ENCODE results near the gene TIAM2. TPM values are rescaled to one million over a fixed set of nuclear protein-coding genes. Genes with fewer than 3 reads are reported as not detected.

The TIAM2 gene
- total RNA-seq, 1 experiment from 2014 or later = 3.8 TPM

GRCh38 chr6:155126727-155127439, 131.8 kb downstream of the TIAM2 start:
- no peaks in the 10 kb centered on the region for H3K27me3 Mint-ChIP-seq (ENCODE audit: insufficient read depth, unreplicated experiment)
- no peaks in the 10 kb centered on the region for H3K36me3 Mint-ChIP-seq (ENCODE audit: insufficient read depth, unreplicated experiment)
- CTCF ChIA-PET = interaction anchor here (0.5 kb wide), 1 partner anchor 173 kb away, joined by 5 read pairs; no protein-coding TSS in a partner anchor
- H3K27ac Mint-ChIP-seq (ENCODE audit: unreplicated experiment) = no peak overlapping the region
- no peaks in the 10 kb centered on the region for H3K27me3 ChIP-seq (replicated peaks; ENCODE audit: control insufficient read depth, insufficient read depth, low read length)
- no TSS peak for BruUV-seq (replicated peaks)
- TF ChIP-seq CTCF (IDR thresholded peaks at IDR 0.05; ENCODE audit: insufficient read depth in 1 of 2, low read depth in 1 of 2, low read length in 1 of 2, severe bottlenecking in 1 of 2, unreplicated experiment in 1 of 2) = no peak
- intact Hi-C loops (cut with micrococcal nuclease; ENCODE audit: unreplicated experiment) = no loop called here
- no peaks in the 10 kb centered on the region for H3K9me3 Mint-ChIP-seq (ENCODE audit: unreplicated experiment)
- peaks cover 8% of the 10 kb centered on the region for H3K4me1 Mint-ChIP-seq (ENCODE audit: low read depth, unreplicated experiment)
- H3K4me3 ChIP-seq (ENCODE audit: low read depth, low read length) = no peak overlapping the region
- no peaks in the 10 kb centered on the region for H3K9me3 ChIP-seq
- DNase-seq = no peak
- H3K4me3 Mint-ChIP-seq (ENCODE audit: unreplicated experiment) = no peak overlapping the region
- POLR2A ChIA-PET = no interaction called here
- no peaks in the 10 kb centered on the region for H3K36me3 ChIP-seq (ENCODE audit: control insufficient read depth, insufficient read depth, low read length)
- H3K4me1 ChIP-seq = no peaks in the 10 kb centered on the region

GRCh38 chr6:155128977-155129376, 133.9 kb downstream of the TIAM2 start:
- no peak for TF ChIP-seq CTCF (IDR thresholded peaks at IDR 0.05; ENCODE audit: insufficient read depth in 1 of 2, low read depth in 1 of 2, low read length in 1 of 2, severe bottlenecking in 1 of 2, unreplicated experiment in 1 of 2)
- Mint-ChIP-seq H3K4me3 (ENCODE audit: unreplicated experiment) (no peak overlapping the region), H3K27me3 (ENCODE audit: insufficient read depth, unreplicated experiment) (no peaks in the 10 kb centered on the region), H3K9me3 (ENCODE audit: unreplicated experiment) (no peaks in the 10 kb centered on the region), H3K27ac (ENCODE audit: unreplicated experiment) (no peak overlapping the region), H3K4me1 (ENCODE audit: low read depth, unreplicated experiment) (no peaks in the 10 kb centered on the region), H3K36me3 (ENCODE audit: insufficient read depth, unreplicated experiment) (no peaks in the 10 kb centered on the region)
- BruUV-seq (replicated peaks) = no TSS peak
- ChIA-PET CTCF (interaction anchor here (0.7 kb wide), 1 partner anchor 48 kb away, joined by 3 read pairs; no protein-coding TSS in a partner anchor), POLR2A (no interaction called here)
- Histone ChIP-seq H3K4me3 (ENCODE audit: low read depth, low read length) (no peak overlapping the region), H3K36me3 (ENCODE audit: control insufficient read depth, insufficient read depth, low read length) (no peaks in the 10 kb centered on the region), H3K9me3 (no peaks in the 10 kb centered on the region), H3K4me1 (no peaks in the 10 kb centered on the region), H3K27me3 (replicated peaks; ENCODE audit: control insufficient read depth, insufficient read depth, low read length) (no peaks in the 10 kb centered on the region)
- intact Hi-C loops (cut with micrococcal nuclease; ENCODE audit: unreplicated experiment) = no loop called here
- no peak for DNase-seq

- Histone ChIP-seq H3K27me3 (replicated peaks; ENCODE audit: control insufficient read depth, insufficient read depth, low read length) (no peaks in the 10 kb centered on the region), H3K4me3 (ENCODE audit: low read depth, low read length) (no peak overlapping the region), H3K4me1 (no peaks in the 10 kb centered on the region), H3K36me3 (ENCODE audit: control insufficient read depth, insufficient read depth, low read length) (no peaks in the 10 kb centered on the region), H3K9me3 (no peaks in the 10 kb centered on the region)
- Mint-ChIP-seq H3K9me3 (ENCODE audit: unreplicated experiment) (no peaks in the 10 kb centered on the region), H3K4me3 (ENCODE audit: unreplicated experiment) (no peak overlapping the region), H3K27ac (ENCODE audit: unreplicated experiment) (no peak overlapping the region), H3K4me1 (ENCODE audit: low read depth, unreplicated experiment) (no peaks in the 10 kb centered on the region), H3K36me3 (ENCODE audit: insufficient read depth, unreplicated experiment) (no peaks in the 10 kb centered on the region), H3K27me3 (ENCODE audit: insufficient read depth, unreplicated experiment) (no peaks in the 10 kb centered on the region)
- no TSS peak for BruUV-seq (replicated peaks)
- ChIA-PET POLR2A (interaction anchor here (0.6 kb wide), 1 partner anchor 56 kb away, joined by 3 read pairs; no protein-coding TSS in a partner anchor), CTCF (no interaction called here)
- DNase-seq = no peak
- TF ChIP-seq CTCF (IDR thresholded peaks at IDR 0.05; ENCODE audit: insufficient read depth in 1 of 2, low read depth in 1 of 2, low read length in 1 of 2, severe bottlenecking in 1 of 2, unreplicated experiment in 1 of 2) = no peak
- intact Hi-C loops (cut with micrococcal nuclease; ENCODE audit: unreplicated experiment) = no loop called here
Measured at GRCh38 chr6:155129744-155130143, 134.6 kb downstream of the TIAM2 start.

Data from Caco-2 (cell line).